DOHH2 (cell line): ENCODE measurements around the gene PRKAR1B.

Experiments
- EZH2phosphoT487 ChIP-seq: fragments of 200-600 bp; sonication (generic); IDR thresholded peaks from 2 replicates; pipeline ENCODE4 v1.6.1; 2017; ENCODE audit warnings: borderline replicate concordance, mild to moderate bottlenecking, antibody characterized with exemption, low read length, moderate library complexity, mixed read lengths
- TF ChIP-seq, protein P1 (sequence below): fragments of 200-600 bp; sonication (generic); IDR thresholded peaks from one replicate; pipeline ENCODE4 v1.5.1; 2014; ENCODE audit warnings: antibody characterized with exemption, mild to moderate bottlenecking, low read depth, low read length; ENCODE audit not compliant: poor library complexity, severe bottlenecking

DNA sequence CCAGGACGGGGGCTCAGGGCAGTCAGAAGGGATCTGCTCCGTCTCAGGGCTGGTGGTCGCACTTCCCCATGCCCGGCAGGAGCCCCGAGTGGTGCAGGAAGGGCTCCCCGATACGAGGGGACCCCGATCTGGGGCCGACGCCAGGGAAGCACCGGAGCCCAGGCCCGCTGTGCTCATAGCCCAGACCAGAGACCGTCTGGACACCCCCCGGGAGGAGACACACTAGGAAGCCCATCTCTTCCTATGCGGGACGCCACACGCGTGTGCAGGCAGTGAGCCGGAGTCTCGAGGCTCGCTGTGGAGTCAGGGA, 167.7 kb downstream of the PRKAR1B start:
- TF ChIP-seq, protein P1, sequence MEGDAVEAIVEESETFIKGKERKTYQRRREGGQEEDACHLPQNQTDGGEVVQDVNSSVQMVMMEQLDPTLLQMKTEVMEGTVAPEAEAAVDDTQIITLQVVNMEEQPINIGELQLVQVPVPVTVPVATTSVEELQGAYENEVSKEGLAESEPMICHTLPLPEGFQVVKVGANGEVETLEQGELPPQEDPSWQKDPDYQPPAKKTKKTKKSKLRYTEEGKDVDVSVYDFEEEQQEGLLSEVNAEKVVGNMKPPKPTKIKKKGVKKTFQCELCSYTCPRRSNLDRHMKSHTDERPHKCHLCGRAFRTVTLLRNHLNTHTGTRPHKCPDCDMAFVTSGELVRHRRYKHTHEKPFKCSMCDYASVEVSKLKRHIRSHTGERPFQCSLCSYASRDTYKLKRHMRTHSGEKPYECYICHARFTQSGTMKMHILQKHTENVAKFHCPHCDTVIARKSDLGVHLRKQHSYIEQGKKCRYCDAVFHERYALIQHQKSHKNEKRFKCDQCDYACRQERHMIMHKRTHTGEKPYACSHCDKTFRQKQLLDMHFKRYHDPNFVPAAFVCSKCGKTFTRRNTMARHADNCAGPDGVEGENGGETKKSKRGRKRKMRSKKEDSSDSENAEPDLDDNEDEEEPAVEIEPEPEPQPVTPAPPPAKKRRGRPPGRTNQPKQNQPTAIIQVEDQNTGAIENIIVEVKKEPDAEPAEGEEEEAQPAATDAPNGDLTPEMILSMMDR, result no peak
- TF ChIP-seq EZH2phosphoT487, result no peak
